Measurements from ENCODE around the gene ZNF710. TPM values are rescaled to one million over a fixed set of nuclear protein-coding genes. Genes with fewer than 3 reads are reported as not detected.

The ZNF710 gene
- total RNA-seq, 1 donor from 2014 or later: 14.3 TPM

- no peak for DNase-seq
Observed at GRCh38 chr15:90083419-90083818, 82.3 kb downstream of the ZNF710 start.

GRCh38 chr15:90083954-90084607, 83.0 kb downstream of the ZNF710 start:
- no peak for DNase-seq

GRCh38 chr15:90084876-90085423, 83.8 kb downstream of the ZNF710 start:
- no peak for DNase-seq

- no peak for DNase-seq
Observed at GRCh38 chr15:90085565-90085964, 84.4 kb downstream of the ZNF710 start.

DNA sequence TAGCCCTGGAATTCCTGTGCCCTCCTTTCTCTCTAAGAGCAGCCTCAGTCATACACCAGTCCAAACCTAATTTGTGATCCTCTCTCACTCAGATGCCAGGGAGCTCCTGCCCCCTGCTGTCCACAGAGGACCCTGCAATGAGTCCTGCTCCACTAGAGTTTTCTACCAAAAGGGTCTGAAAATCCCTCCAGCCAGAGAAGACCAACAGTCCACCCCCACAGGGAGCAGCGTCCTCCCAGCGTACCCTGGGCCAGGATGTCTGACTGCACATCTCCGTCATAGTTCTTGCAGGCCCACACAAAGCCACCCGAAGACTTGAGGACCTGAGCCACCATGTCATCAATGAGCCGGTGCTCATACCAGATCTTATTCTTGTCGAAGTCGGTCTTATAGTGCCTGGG, 85.7 kb downstream of the ZNF710 start:
- no peak for DNase-seq

DNA sequence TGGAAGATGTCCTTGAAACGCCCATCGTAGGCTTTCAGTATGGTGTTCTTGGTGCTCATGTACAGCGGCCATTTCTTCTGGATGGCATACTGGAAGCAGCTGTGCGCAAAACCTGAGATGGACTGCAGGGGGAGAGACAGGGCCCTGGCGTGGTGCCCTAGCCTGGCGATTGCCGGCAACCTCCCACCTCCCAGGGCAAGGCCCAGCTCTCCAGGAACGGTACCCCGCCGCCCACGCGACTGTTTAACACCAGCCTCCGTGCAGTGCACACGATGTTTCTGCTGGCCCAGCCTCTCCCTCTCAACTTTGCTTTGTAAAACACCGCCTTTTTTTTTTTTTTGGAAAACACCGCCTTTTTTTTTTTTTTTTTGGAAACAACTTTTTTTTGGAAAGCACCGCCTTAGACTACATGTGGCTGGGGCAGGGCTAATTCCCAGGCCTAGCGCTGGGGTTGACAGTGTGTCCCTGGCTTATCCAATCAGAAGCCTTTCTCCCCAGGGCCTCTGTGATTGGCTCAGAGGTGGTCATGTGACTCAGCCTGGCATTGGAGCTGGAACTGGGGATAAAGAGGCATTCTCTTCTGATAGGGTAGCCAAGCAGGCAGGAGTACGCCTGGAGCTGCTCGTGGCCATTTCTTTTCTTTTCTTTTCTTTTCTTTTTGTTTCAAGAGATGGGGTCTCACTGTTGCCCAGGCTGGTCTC, 86.5 kb downstream of the ZNF710 start:
- peak; percentile 43 for DNase-seq

- DNase-seq: no peak
Observed at GRCh38 chr15:90090226-90090848, 89.2 kb downstream of the ZNF710 start.

GRCh38 chr15:90091156-90091931, 90.2 kb downstream of the ZNF710 start:
- DNase-seq: no peak

DNA sequence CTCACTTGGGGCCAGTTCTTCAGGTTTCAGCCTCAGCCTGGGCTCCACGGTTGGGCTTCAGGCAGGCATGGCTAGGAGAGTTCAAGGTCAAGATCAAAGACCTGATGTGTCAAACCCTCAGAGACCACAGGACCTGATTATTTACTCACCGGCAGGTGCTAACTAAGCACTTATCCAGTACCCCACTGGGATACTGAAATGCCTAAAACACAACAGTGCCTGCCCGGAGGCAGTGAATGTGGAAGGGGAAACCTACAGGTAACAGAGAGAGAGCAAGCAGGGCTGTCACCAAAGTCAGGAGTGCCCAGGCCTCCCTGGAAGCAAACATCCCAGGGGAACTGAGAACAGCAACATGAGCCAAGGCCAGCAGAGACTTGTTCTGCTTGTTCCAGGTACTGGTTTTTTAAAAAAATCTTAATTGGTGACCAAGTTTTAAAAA, 94.4 kb downstream of the ZNF710 start:
- DNase-seq: no peak

GRCh38 chr15:90097475-90097874, 96.4 kb downstream of the ZNF710 start:
- DNase-seq: no peak

- no peak for DNase-seq
Observed at GRCh38 chr15:90099072-90099867, 98.1 kb downstream of the ZNF710 start.

- peak; percentile 71 for DNase-seq
Observed at GRCh38 chr15:90099868-90100831, 99.0 kb downstream of the ZNF710 start.

GRCh38 chr15:90101130-90101968, 100.2 kb downstream of the ZNF710 start:
- DNase-seq: peak; percentile 55

DNA sequence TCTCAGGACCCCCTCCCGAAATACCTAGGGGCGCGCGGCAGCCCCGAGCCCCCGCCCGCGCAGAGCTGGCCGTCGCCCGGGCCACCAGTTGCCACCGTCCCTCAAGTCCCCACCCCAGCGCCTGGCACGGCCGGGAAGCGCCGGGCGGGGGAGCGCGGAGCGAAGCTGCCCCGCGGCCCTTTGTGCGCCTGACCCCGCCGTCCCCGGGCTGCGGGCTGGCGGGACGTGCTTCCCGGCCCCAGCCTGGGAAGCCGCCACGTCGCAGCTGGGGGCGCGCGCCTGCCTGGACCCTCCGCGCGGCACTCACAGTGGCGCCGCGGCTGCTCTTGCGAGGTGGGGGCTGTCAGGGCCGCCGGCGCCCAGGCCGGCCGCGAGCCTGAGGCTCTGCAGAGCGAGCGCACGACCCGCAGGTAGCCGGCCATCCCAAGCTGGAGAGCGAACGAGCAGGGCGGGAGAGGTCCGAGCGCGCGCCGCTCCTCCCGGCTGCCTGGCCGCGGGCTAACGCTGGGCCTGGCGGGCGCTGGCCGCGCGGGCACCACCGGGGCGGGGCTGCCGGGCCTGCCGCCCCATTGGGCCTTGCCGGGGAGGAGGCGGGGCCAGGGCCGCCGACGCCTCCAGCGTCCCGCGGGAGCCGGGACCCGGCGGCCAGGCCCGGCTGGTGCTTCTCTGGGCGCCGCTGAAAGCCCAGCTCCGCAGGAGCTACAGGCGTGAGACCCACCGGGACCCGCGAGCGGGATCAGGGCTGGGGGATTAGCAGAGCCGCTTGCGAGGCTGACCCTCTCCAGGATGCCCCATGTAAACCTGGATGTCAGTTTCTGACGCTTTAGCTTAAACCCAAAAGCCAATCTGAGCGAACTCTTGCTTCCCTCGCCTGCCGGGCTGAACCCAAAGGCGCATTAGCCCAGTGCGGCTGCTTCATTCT, 101.1 kb downstream of the ZNF710 start, which contains the start of gene IDH2:
Gene IDH2, minus strand, starts transcription at position 500 of the 922 bp plus-strand sequence. Its CDS starts 78 bp downstream, at position 422.
- peak; percentile 75 for DNase-seq

- DNase-seq: no peak
Observed at GRCh38 chr15:90103701-90104329, 102.7 kb downstream of the ZNF710 start.

DNA sequence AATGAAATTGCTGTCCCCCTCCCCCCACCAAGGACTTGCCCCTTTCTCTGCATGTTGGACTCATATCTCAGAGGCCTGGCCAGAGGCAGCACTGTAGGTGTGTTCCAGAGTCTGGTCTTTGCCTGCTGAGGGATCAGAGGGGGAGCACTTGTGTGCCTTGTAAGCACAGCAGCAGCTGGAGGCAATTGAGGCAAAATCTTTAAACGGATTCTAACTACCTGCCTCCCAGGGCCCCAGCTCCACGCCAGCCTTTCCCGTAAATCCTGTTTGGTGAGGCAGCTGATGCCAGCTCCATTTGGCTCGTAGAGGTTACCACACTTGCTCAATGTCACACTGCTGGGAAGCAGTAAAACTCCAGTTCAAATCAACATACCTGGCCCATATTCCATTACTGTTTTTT, 103.4 kb downstream of the ZNF710 start:
- DNase-seq: no peak

DNA sequence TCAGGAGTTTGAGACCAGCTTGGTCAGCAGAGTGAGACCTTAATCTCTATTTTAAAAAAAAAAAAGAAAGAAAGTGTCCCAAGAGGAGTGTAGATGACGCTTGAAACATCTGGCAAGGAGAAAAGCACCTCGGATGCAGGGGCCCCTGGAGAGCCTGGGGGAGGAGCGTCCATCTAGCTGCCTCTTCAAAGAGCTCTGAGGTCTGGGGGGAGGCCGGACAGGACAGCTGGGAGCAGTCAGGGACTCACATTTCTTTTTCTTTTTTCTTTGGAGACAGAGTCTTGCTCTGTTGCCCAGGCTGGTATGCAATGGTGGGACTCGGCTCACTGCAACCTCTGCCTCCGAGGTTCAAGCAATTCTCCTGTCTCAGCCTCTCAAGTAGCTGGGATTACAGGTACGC, 104.4 kb downstream of the ZNF710 start:
- no peak for DNase-seq
